ENCODE measurements around the gene H2BK1.

DNA sequence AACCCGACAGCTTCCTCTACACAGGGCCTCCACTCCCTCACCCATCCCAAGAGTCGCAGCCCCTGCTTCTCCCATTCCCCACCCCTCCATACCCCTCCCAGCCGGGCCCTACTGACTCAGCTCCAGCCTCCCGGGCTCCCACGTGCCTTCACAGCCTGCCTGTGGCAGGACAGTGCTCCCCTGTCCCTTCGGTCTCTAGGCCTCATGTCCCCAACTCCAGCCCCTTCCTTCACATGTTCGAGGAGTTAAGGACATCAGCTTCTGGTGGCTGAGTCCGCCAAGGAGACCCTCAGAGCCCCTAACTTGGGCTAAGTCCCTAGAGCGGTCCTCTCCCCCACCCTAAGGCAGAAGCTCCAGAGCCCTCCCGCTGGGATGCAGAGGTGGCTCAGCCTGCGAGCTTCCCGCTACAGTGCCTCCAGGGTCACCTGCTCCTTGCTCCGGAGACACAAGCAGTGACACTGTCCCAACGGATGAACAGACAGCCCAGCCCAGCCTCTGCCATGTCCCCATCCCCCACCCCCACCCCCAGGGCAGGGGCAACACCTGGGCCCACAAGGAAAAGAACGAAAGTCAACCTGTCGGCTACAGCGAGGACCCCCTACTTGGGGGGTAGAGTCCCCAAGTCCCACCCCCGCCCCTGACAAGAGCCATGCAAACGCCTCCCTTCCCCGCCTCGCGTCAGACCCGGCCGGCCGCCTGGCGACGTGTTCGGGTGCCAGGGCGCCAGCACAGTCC, 37.5 kb upstream of the H2BK1 start:
- no peak for TF ChIP-seq GATA3 (IDR thresholded peaks at IDR 0.05; ENCODE audit: low read depth, low read length)
- TF ChIP-seq GATA2 (IDR thresholded peaks at IDR 0.05; ENCODE audit: low read depth, low read length), result no peak

All from SH-SY5Y (cell line).